ENCODE measurements around the gene VAMP1. TPM values are rescaled to one million over a fixed set of nuclear protein-coding genes. Genes with fewer than 3 reads are reported as not detected.
"Not testable (repeated sequence)": the region's sequence is repeated elsewhere in the genome, so short reads cannot be mapped to it uniquely, and the experiment has no call there.

VAMP1 gene
- polyA plus RNA-seq, 1 donor = 13.5 TPM

GRCh38 chr12:6471989-6472360 is 1.5 kb upstream of the VAMP1 start:
- no peak for DNase-seq

GRCh38 chr12:6469609-6470374 is 685 bp downstream of the VAMP1 start:
- no peak for DNase-seq

- DNase-seq = no peak
These were observed 1.4 kb downstream of the VAMP1 start for GRCh38 chr12:6469092-6469491.

GRCh38 chr12:6468283-6468575 is 2.2 kb downstream of the VAMP1 start:
- DNase-seq = no peak

- not testable (repeated sequence) for DNase-seq
These were observed 2.8 kb downstream of the VAMP1 start for GRCh38 chr12:6467571-6468282.

GRCh38 chr12:6466751-6467150 is 3.7 kb downstream of the VAMP1 start:
- not testable (repeated sequence) for DNase-seq

- no peak for DNase-seq
These were observed 4.3 kb downstream of the VAMP1 start for GRCh38 chr12:6466184-6466573.

- peak; percentile 74 for DNase-seq
These were observed 4.9 kb downstream of the VAMP1 start for GRCh38 chr12:6465467-6466183.

GRCh38 chr12:6464531-6464930 is 5.9 kb downstream of the VAMP1 start:
- DNase-seq = no peak

- no peak for DNase-seq
These were observed 6.6 kb downstream of the VAMP1 start for GRCh38 chr12:6463858-6464257.

GRCh38 chr12:6463216-6463615 is 7.3 kb downstream of the VAMP1 start:
- DNase-seq = no peak

GRCh38 chr12:6462234-6462995 is 8.1 kb downstream of the VAMP1 start:
- DNase-seq = no peak

GRCh38 chr12:6461401-6462233 is 8.9 kb downstream of the VAMP1 start:
- no peak for DNase-seq

GRCh38 chr12:6460751-6461371 is 9.6 kb downstream of the VAMP1 start:
- no peak for DNase-seq

- no peak for DNase-seq
These were observed 11.5 kb downstream of the VAMP1 start for GRCh38 chr12:6459004-6459337.

- DNase-seq = no peak
These were observed 12.0 kb downstream of the VAMP1 start for GRCh38 chr12:6458281-6459003.

GRCh38 chr12:6457220-6457945 is 13.1 kb downstream of the VAMP1 start:
- DNase-seq = no peak

- no peak for DNase-seq
These were observed 17.4 kb downstream of the VAMP1 start for GRCh38 chr12:6452944-6453630.

GRCh38 chr12:6452245-6452943 is 18.1 kb downstream of the VAMP1 start:
- no peak for DNase-seq
